Gastroesophageal sphincter (tissue), 3 donors: ENCODE results near the gene EMILIN2.

Source experiments
- CTCF ChIP-seq, 4 experiments: fragments of 200-600 bp in 2 of 4; fragments of 450-650 bp in 2 of 4; sonication (generic) in 1 of 4; IDR thresholded peaks; one replicate each; pipeline ENCODE4 v1.5.1; 2017 to 2019; ENCODE audit warnings: antibody characterized with exemption in 4 of 4, mild to moderate bottlenecking in 2 of 4, moderate library complexity in 2 of 4
- POLR2A ChIP-seq, 2 donors: fragments of 450-650 bp; IDR thresholded peaks; one replicate each; pipeline ENCODE4 v1.6.1; 2017; ENCODE audit warnings: antibody characterized with exemption in 2 of 2, mild to moderate bottlenecking in 2 of 2, moderate library complexity in 1 of 2

GRCh38 chr18:2827061-2827460 is 19.7 kb upstream of the EMILIN2 start:
- TF ChIP-seq CTCF (IDR thresholded peaks at IDR 0.05) (no peak), POLR2A (IDR thresholded peaks at IDR 0.05) (no peak)
